H1 (cell line): ENCODE results near the gene TMEM238. TPM values are rescaled to one million over a fixed set of nuclear protein-coding genes. Genes with fewer than 3 reads are reported as not detected.
A peak's percentile ranks its signal among the peaks of the same experiment; 100 is the strongest.

ENCODE experiments used
- ASH2L ChIP-seq: fragments of 200-600, 300-600 bp; sonication (generic); IDR thresholded peaks from one replicate; pipeline ENCODE4 v1.7.1; 2017; ENCODE audit warnings: low read length
- CBX5 ChIP-seq: fragments of 300-800, 300-1000 bp; sonication (generic); IDR thresholded peaks from 2 replicates; pipeline ENCODE4 v1.7.1; 2016; ENCODE audit warnings: antibody characterized with exemption, low read length, low read depth
- CHD2 ChIP-seq: IDR thresholded peaks from 2 replicates; pipeline ENCODE4 v1.6.1; 2012; ENCODE audit warnings: low read length, improper control_type of control experiment
- polyA plus RNA-seq, 7 experiments: library from polyadenylated mRNA; depleted of rRNA in 3 of 7; stranded (reverse) in 5 of 7; unstranded in 2 of 7; fragments of >200 nt in 5 of 7; fragments of 200-250 nt in 2 of 7; gene quantifications; 1 replicate in 5 of 7; 2 replicates in 1 of 7; 4 replicates in 1 of 7; pipeline versions ENCODE4 v1.2.1 to v1.2.3, GENCODE V29; 2011 to 2013; ENCODE audit warnings: missing spikeins in 2 of 7, mixed read lengths in 2 of 7
- total RNA-seq: library from RNA; stranded (reverse); fragmentation: NEBNext Ultra II Directional; extraction: Animal tissue kit (Norgen Biotek cat#: 25700); gene quantifications from 2 replicates; pipeline ENCODE4 v1.2.1, GENCODE V29; 2021
- TF ChIP-seq, protein P1 (sequence below): fragments of 300-600 bp; sonication (generic); IDR thresholded peaks from 2 replicates; pipeline ENCODE4 v1.7.1; 2012; ENCODE audit warnings: low read length, moderate library complexity, mild to moderate bottlenecking, inconsistent platforms; ENCODE audit not compliant: insufficient replicate concordance
- TF ChIP-seq, protein P2 (sequence below), 3 experiments: IDR thresholded peaks; 1 replicate in 2 of 3; 2 replicates in 1 of 3; pipeline versions ENCODE4 v1.5.1 to v1.6.1; 2011; ENCODE audit warnings: low read length in 3 of 3, mild to moderate bottlenecking in 3 of 3, inconsistent platforms in 2 of 3, low read depth in 1 of 3, moderate library complexity in 1 of 3; ENCODE audit not compliant: insufficient read depth in 1 of 3; ENCODE audit errors: control extremely low read depth in 1 of 3
- TF ChIP-seq, protein P3 (sequence below): IDR thresholded peaks from 2 replicates; pipeline ENCODE4 v1.6.1; 2011; ENCODE audit warnings: low read length, improper control_type of control experiment

The TMEM238 gene
- total and polyA plus RNA-seq, 2 of the 8 experiments (the other 6 are each of a cell fraction or from before 2014, with no cell fraction given), result 0.53 to 3.8 TPM

DNA sequence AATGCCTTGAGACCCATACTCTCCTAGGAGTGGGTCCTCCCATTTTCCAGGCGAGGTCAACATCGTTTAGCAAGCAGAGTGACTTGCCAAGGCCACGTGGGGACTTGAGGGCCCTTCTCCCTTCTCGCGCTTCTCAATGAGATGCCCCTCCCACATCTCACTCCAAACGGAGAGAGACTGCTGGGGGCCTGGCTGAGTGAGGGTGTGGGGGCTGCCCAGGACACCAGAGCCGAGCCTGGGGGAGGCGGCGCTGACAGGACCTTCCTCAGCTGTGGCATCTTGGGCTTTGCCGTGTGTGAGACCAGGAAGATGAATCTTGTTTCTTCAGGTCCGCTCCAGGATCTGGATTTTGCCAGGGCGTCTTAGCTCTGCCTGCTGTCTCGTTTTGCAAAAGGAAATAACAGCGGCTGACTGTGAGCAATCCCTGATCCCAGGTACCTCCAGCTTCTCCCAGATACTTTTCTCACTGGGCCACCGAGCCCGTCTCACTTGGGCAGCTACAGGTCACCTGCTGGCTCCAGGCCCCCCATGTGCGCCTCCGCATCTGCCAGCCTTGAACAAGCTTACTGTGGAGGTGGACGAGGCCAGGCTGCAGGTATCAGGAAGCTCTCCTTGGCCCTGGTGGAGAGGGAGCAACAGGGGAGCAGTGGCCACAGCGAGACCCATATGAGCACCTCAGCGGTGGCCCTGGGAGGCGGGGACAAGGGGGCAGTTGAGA is 35.6 kb downstream of the TMEM238 start (continued):
- TF ChIP-seq, protein P1, sequence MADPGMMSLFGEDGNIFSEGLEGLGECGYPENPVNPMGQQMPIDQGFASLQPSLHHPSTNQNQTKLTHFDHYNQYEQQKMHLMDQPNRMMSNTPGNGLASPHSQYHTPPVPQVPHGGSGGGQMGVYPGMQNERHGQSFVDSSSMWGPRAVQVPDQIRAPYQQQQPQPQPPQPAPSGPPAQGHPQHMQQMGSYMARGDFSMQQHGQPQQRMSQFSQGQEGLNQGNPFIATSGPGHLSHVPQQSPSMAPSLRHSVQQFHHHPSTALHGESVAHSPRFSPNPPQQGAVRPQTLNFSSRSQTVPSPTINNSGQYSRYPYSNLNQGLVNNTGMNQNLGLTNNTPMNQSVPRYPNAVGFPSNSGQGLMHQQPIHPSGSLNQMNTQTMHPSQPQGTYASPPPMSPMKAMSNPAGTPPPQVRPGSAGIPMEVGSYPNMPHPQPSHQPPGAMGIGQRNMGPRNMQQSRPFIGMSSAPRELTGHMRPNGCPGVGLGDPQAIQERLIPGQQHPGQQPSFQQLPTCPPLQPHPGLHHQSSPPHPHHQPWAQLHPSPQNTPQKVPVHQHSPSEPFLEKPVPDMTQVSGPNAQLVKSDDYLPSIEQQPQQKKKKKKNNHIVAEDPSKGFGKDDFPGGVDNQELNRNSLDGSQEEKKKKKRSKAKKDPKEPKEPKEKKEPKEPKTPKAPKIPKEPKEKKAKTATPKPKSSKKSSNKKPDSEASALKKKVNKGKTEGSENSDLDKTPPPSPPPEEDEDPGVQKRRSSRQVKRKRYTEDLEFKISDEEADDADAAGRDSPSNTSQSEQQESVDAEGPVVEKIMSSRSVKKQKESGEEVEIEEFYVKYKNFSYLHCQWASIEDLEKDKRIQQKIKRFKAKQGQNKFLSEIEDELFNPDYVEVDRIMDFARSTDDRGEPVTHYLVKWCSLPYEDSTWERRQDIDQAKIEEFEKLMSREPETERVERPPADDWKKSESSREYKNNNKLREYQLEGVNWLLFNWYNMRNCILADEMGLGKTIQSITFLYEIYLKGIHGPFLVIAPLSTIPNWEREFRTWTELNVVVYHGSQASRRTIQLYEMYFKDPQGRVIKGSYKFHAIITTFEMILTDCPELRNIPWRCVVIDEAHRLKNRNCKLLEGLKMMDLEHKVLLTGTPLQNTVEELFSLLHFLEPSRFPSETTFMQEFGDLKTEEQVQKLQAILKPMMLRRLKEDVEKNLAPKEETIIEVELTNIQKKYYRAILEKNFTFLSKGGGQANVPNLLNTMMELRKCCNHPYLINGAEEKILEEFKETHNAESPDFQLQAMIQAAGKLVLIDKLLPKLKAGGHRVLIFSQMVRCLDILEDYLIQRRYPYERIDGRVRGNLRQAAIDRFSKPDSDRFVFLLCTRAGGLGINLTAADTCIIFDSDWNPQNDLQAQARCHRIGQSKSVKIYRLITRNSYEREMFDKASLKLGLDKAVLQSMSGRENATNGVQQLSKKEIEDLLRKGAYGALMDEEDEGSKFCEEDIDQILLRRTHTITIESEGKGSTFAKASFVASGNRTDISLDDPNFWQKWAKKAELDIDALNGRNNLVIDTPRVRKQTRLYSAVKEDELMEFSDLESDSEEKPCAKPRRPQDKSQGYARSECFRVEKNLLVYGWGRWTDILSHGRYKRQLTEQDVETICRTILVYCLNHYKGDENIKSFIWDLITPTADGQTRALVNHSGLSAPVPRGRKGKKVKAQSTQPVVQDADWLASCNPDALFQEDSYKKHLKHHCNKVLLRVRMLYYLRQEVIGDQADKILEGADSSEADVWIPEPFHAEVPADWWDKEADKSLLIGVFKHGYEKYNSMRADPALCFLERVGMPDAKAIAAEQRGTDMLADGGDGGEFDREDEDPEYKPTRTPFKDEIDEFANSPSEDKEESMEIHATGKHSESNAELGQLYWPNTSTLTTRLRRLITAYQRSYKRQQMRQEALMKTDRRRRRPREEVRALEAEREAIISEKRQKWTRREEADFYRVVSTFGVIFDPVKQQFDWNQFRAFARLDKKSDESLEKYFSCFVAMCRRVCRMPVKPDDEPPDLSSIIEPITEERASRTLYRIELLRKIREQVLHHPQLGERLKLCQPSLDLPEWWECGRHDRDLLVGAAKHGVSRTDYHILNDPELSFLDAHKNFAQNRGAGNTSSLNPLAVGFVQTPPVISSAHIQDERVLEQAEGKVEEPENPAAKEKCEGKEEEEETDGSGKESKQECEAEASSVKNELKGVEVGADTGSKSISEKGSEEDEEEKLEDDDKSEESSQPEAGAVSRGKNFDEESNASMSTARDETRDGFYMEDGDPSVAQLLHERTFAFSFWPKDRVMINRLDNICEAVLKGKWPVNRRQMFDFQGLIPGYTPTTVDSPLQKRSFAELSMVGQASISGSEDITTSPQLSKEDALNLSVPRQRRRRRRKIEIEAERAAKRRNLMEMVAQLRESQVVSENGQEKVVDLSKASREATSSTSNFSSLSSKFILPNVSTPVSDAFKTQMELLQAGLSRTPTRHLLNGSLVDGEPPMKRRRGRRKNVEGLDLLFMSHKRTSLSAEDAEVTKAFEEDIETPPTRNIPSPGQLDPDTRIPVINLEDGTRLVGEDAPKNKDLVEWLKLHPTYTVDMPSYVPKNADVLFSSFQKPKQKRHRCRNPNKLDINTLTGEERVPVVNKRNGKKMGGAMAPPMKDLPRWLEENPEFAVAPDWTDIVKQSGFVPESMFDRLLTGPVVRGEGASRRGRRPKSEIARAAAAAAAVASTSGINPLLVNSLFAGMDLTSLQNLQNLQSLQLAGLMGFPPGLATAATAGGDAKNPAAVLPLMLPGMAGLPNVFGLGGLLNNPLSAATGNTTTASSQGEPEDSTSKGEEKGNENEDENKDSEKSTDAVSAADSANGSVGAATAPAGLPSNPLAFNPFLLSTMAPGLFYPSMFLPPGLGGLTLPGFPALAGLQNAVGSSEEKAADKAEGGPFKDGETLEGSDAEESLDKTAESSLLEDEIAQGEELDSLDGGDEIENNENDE, result no peak
- TF ChIP-seq CBX5 (no peak), CHD2 (peak; percentile 54; the same call in 1 of the 2 replicates), ASH2L (peak; percentile 50)
- TF ChIP-seq, protein P2, sequence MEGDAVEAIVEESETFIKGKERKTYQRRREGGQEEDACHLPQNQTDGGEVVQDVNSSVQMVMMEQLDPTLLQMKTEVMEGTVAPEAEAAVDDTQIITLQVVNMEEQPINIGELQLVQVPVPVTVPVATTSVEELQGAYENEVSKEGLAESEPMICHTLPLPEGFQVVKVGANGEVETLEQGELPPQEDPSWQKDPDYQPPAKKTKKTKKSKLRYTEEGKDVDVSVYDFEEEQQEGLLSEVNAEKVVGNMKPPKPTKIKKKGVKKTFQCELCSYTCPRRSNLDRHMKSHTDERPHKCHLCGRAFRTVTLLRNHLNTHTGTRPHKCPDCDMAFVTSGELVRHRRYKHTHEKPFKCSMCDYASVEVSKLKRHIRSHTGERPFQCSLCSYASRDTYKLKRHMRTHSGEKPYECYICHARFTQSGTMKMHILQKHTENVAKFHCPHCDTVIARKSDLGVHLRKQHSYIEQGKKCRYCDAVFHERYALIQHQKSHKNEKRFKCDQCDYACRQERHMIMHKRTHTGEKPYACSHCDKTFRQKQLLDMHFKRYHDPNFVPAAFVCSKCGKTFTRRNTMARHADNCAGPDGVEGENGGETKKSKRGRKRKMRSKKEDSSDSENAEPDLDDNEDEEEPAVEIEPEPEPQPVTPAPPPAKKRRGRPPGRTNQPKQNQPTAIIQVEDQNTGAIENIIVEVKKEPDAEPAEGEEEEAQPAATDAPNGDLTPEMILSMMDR (IDR thresholded peaks at IDR 0.05; ENCODE audit: control extremely low read depth in 1 of 3, insufficient read depth in 1 of 3, low read depth in 1 of 3, low read length in 3 of 3), result no peak
- TF ChIP-seq, protein P3, sequence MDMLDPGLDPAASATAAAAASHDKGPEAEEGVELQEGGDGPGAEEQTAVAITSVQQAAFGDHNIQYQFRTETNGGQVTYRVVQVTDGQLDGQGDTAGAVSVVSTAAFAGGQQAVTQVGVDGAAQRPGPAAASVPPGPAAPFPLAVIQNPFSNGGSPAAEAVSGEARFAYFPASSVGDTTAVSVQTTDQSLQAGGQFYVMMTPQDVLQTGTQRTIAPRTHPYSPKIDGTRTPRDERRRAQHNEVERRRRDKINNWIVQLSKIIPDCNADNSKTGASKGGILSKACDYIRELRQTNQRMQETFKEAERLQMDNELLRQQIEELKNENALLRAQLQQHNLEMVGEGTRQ, result no peak
